ENCODE results near the gene KHSRP.
"Not testable (repeated sequence)": the region's sequence is repeated elsewhere in the genome, so short reads cannot be mapped to it uniquely, and the experiment has no call there.

Gene KHSRP

DNA sequence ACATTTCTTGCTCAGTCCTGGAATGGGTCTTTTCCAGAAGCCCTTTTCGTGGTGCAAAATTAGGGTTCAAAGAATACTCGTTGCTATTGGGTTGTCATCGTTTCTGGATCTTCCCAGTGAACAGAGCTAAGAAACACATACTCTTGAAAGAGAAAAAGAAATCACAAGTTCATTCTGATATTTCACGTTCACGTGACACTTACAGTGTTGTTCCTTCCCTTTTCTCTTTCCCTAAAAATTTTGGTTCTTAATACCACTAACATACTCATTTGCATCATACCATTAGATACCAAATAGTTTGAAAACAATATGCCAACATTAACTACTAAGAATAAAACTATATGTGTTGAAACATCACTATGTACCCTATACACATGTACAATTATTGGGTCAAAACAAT, 18.2 kb downstream of the KHSRP start:
- Histone ChIP-seq H3K4me2 (ENCODE audit: low read length) (no peak overlapping the region), H3K79me2 (ENCODE audit: control insufficient read depth, low read length) (no peaks in the 10 kb centered on the region), H3K27ac (ENCODE audit: low read depth, low read length) (no peak overlapping the region), H4K20me1 (ENCODE audit: control insufficient read depth, insufficient read depth, low read depth, low read length) (no peaks in the 10 kb centered on the region), H3F3A (ENCODE audit: control insufficient read depth, insufficient read depth) (no peaks in the 10 kb centered on the region), H3K4me3 (ENCODE audit: low read length) (no peak overlapping the region), H3K27me3 (ENCODE audit: control insufficient read depth, low read length) (no peaks in the 10 kb centered on the region), H3K36me3 (ENCODE audit: control insufficient read depth, low read length) (no peaks in the 10 kb centered on the region), H3K4me1 (ENCODE audit: control insufficient read depth, low read length) (peaks cover 5% of the 10 kb centered on the region), H3K9me2 (replicated peaks; ENCODE audit: control insufficient read depth, low read length) (no peaks in the 10 kb centered on the region), H3K9me3 (ENCODE audit: control insufficient read depth, insufficient read depth, low read length) (no peaks in the 10 kb centered on the region)
- TF ChIP-seq EZH2phosphoT487 (IDR thresholded peaks at IDR 0.05; ENCODE audit: borderline replicate concordance, low read length) = no peak
- TF ChIP-seq, protein P1, sequence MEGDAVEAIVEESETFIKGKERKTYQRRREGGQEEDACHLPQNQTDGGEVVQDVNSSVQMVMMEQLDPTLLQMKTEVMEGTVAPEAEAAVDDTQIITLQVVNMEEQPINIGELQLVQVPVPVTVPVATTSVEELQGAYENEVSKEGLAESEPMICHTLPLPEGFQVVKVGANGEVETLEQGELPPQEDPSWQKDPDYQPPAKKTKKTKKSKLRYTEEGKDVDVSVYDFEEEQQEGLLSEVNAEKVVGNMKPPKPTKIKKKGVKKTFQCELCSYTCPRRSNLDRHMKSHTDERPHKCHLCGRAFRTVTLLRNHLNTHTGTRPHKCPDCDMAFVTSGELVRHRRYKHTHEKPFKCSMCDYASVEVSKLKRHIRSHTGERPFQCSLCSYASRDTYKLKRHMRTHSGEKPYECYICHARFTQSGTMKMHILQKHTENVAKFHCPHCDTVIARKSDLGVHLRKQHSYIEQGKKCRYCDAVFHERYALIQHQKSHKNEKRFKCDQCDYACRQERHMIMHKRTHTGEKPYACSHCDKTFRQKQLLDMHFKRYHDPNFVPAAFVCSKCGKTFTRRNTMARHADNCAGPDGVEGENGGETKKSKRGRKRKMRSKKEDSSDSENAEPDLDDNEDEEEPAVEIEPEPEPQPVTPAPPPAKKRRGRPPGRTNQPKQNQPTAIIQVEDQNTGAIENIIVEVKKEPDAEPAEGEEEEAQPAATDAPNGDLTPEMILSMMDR (IDR thresholded peaks at IDR 0.05; ENCODE audit: low read depth, low read length, poor library complexity, severe bottlenecking) = no peak

DNA sequence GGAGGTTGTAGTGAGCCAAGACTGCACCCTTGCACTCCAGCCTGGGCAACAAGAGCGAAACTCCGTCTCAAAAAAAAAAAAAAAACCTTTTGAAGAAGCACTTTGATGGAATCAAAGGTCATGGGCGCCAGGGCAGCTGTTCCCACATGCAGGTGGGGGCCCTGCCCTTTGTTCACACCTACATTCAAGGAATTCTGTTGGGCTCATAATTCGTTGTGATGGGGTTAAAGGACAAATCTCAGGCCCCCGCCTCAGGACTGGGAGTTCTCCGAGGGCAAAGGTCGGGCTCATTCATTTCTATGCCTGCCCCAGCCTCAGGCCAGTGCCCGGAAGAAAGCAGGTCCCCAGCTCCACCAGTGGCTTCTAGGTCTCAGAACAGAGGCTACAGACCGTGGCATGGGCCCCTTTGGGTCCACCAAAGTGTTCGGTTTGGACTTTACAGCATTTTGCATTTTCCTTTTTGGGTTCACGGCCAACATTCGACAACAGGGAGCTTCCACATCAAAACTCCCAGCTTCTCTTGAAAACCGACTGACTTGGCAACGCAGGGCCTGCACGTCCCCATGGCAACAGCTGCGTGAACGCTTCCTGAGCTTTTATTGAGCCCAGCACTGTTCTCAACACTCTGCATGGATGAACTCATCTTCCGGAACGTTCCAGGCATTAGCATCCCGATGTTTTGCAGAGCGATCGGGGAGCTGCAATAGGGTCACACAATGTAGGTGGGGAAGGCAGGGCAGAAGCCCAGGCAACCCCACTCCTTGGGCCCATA, 21.6 kb downstream of the KHSRP start:
- H3F3A ChIP-seq (ENCODE audit: control insufficient read depth, insufficient read depth) = no peaks in the 10 kb centered on the region
- no peaks in the 10 kb centered on the region for H3K27me3 ChIP-seq (ENCODE audit: control insufficient read depth, low read length)
- no peaks in the 10 kb centered on the region for H3K9me3 ChIP-seq (ENCODE audit: control insufficient read depth, insufficient read depth, low read length)
- no peak overlapping the region for H3K27ac ChIP-seq (ENCODE audit: low read depth, low read length)
- no peaks in the 10 kb centered on the region for H4K20me1 ChIP-seq (ENCODE audit: control insufficient read depth, insufficient read depth, low read depth, low read length)
- no peaks in the 10 kb centered on the region for H3K79me2 ChIP-seq (ENCODE audit: control insufficient read depth, low read length)
- no peak for TF ChIP-seq EZH2phosphoT487 (IDR thresholded peaks at IDR 0.05; ENCODE audit: borderline replicate concordance, low read length)
- TF ChIP-seq, protein P1 (IDR thresholded peaks at IDR 0.05; ENCODE audit: low read depth, low read length, poor library complexity, severe bottlenecking) = no peak
- H3K4me1 ChIP-seq (ENCODE audit: control insufficient read depth, low read length) = peaks cover 5% of the 10 kb centered on the region
- H3K9me2 ChIP-seq (replicated peaks; ENCODE audit: control insufficient read depth, low read length) = no peaks in the 10 kb centered on the region
- no peaks in the 10 kb centered on the region for H3K36me3 ChIP-seq (ENCODE audit: control insufficient read depth, low read length)
- no peak overlapping the region for H3K4me2 ChIP-seq (ENCODE audit: low read length)
- no peak overlapping the region for H3K4me3 ChIP-seq (ENCODE audit: low read length)

DNA sequence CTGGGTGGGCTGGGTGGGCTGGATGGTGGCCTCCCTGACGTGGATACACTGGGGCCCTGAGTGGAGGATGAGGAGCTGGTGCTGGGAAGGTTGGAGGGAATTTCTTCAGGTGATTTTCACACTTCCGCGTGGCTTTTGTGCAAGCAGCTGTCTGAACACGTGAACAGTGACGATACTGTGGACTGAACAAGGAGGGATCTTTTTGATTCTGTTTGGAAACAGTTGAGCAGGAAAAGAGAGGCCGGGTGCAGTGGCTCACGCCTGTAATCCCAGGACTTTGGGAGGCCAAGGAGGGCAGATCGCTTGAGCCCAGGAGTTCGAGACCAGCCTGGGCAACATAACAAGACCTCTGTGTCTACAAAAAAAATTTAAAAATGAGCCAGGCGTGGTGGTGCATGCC, 22.6 kb downstream of the KHSRP start:
- H3K4me3 ChIP-seq (ENCODE audit: low read length) = no peak overlapping the region
- H3K27me3 ChIP-seq (ENCODE audit: control insufficient read depth, low read length) = no peaks in the 10 kb centered on the region
- no peaks in the 10 kb centered on the region for H3K36me3 ChIP-seq (ENCODE audit: control insufficient read depth, low read length)
- no peak overlapping the region for H3K4me2 ChIP-seq (ENCODE audit: low read length)
- no peak overlapping the region for H3K27ac ChIP-seq (ENCODE audit: low read depth, low read length)
- TF ChIP-seq, protein P1 (IDR thresholded peaks at IDR 0.05; ENCODE audit: low read depth, low read length, poor library complexity, severe bottlenecking) = no peak
- no peak for TF ChIP-seq EZH2phosphoT487 (IDR thresholded peaks at IDR 0.05; ENCODE audit: borderline replicate concordance, low read length)
- H3F3A ChIP-seq (ENCODE audit: control insufficient read depth, insufficient read depth) = no peaks in the 10 kb centered on the region
- H3K9me3 ChIP-seq (ENCODE audit: control insufficient read depth, insufficient read depth, low read length) = no peaks in the 10 kb centered on the region
- peaks cover 5% of the 10 kb centered on the region for H3K4me1 ChIP-seq (ENCODE audit: control insufficient read depth, low read length)
- no peaks in the 10 kb centered on the region for H3K9me2 ChIP-seq (replicated peaks; ENCODE audit: control insufficient read depth, low read length)
- no peaks in the 10 kb centered on the region for H4K20me1 ChIP-seq (ENCODE audit: control insufficient read depth, insufficient read depth, low read depth, low read length)
- no peaks in the 10 kb centered on the region for H3K79me2 ChIP-seq (ENCODE audit: control insufficient read depth, low read length)

DNA sequence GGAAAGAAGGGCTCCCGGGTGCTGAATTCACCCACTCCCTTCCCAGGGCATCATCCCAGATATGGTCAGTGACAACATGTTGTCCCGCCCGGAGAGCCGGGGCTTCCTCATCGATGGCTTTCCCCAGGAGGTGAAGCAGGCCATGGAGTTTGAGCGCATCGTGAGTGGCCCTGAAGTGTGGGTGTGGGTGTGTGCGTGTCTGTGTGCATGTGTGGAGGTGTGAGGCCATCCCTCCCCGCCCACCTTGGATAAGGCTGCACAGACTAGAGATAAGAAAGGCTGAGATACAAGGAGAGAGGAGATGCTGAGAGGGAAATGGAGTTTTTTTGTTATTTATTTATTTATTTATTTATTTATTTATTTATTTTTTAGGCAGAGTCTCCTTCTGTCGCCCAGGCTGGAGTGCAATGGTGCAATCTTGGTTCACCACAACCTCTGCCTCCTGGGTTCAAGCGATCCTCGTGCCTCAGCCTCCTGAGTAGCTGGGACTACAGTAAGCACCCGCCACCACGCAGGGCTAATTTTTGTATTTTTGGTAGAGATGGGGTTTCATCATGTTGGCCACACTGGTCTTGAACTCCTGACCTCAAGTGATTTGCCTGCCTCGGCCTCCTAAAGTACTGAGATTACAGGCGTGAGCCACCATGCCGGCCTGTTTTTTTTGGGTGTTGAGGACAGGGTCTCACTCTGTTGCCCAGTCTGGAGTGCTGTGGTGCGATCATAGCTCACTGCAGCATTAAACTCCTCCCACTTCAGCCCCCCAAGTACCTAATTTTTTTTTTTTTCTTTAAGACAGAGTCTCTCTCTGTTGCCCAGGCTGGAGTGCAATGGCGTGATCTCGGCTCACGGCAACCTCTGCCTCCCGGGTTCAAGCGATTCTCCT, 24.3 kb downstream of the KHSRP start:
- not testable (repeated sequence) for H4K20me1 ChIP-seq (ENCODE audit: control insufficient read depth, insufficient read depth, low read depth, low read length); H3K4me2 ChIP-seq (ENCODE audit: low read length); H3K4me1 ChIP-seq (ENCODE audit: control insufficient read depth, low read length); H3K27me3 ChIP-seq (ENCODE audit: control insufficient read depth, low read length); H3K9me3 ChIP-seq (ENCODE audit: control insufficient read depth, insufficient read depth, low read length); H3K36me3 ChIP-seq (ENCODE audit: control insufficient read depth, low read length); H3K27ac ChIP-seq (ENCODE audit: low read depth, low read length); H3F3A ChIP-seq (ENCODE audit: control insufficient read depth, insufficient read depth); H3K4me3 ChIP-seq (ENCODE audit: low read length); H3K79me2 ChIP-seq (ENCODE audit: control insufficient read depth, low read length); H3K9me2 ChIP-seq (replicated peaks; ENCODE audit: control insufficient read depth, low read length)
